Motor neuron (in vitro differentiated cells): ENCODE measurements around the gene KNDC1. TPM values are rescaled to one million over a fixed set of nuclear protein-coding genes. Genes with fewer than 3 reads are reported as not detected.

Source experiments
- ATAC-seq, 8 experiments: fragments of 200-7000 bp; cut with Tn5 transposase; replicated peaks in 6 of 8; 2 replicates each; pipeline ENCODE4 v1.8.0; 2021; ENCODE audit warnings: mild to moderate bottlenecking in 8 of 8, moderate library complexity in 8 of 8
- H3K27ac ChIP-seq, 2 donors: fragments of 250-450 bp; sonication (Bioruptor Pico); 2 replicates each; pipeline ENCODE4 v1.9.0; 2021; ENCODE audit warnings: antibody characterized with exemption in 2 of 2, mild to moderate bottlenecking in 2 of 2, moderate library complexity in 1 of 2
- H3K4me1 ChIP-seq, 2 donors: fragments of 250-450 bp; sonication (Bioruptor Pico); replicated peaks in 1 of 2; 2 replicates each; pipeline ENCODE4 v1.6.1; 2021; ENCODE audit warnings: antibody characterized with exemption in 2 of 2, mild to moderate bottlenecking in 2 of 2, moderate library complexity in 1 of 2
- H3K4me3 ChIP-seq, 5 donors: fragments of 250-450 bp; sonication (Bioruptor Pico); 2 replicates each; pipeline ENCODE4 v1.9.0; 2021; ENCODE audit warnings: antibody characterized with exemption in 5 of 5, mild to moderate bottlenecking in 5 of 5, moderate library complexity in 4 of 5
- WGBS, 10 experiments: fragments of 450-650 bp; shearing (Covaris generic); methylation state at CpG; one replicate each; pipeline ENCODE4 v1.0.0; 2022; 5-methylcytosine and 5-hydroxymethylcytosine counted together
- in situ Hi-C, 9 experiments: fragments of 400-800 bp; cut with MboI; loops; one replicate each; pipeline ENCODE4 v1.15.0; 2021; ENCODE audit warnings: low sequenced_read_pairs in 9 of 9, low pct_unique_long_range_greater_than_20kb in 2 of 9; ENCODE audit not compliant: unreplicated experiment in 9 of 9
- total RNA-seq, 8 experiments: library from RNA; unstranded; fragments of 300-600 nt; gene quantifications; 2 replicates each; pipeline versions ENCODE4 v1.2.3 to v1.2.4, GENCODE V29; 2022

The KNDC1 gene
- total RNA-seq, 8 experiments from 2014 or later: 0.15 to 14.6 (median 4.2) TPM

GRCh38 chr10:133272964-133273420 is 113.0 kb downstream of the KNDC1 start:
- in situ Hi-C loops: no loop called here
- Histone ChIP-seq H3K4me3 (no peak overlapping the region), H3K4me1 (peaks cover 8 to 35% of the 10 kb centered on the region in 2 donors), H3K27ac (no peak overlapping the region)
- WGBS, 10 experiments: no CpG with 5 or more reads among the region's 25 CpGs
- no peak for ATAC-seq

GRCh38 chr10:133273534-133274143 is 113.6 kb downstream of the KNDC1 start:
- WGBS, 10 experiments: 60% methylated on average over 2 of the region's 28 CpGs; no CpG with 5 or more reads in 9 of the 10 experiments
- in situ Hi-C loops: no loop called here

GRCh38 chr10:133274751-133275683 is 115.0 kb downstream of the KNDC1 start:
- in situ Hi-C loops: loop anchor here in 1 of 9 experiments (25.0 kb wide), 1 partner anchor 338 kb away; the partner anchor contains the start of gene CFAP46
- H3K4me3 ChIP-seq: no peak overlapping the region
- peaks cover 21 to 54% of the 10 kb centered on the region in 2 donors for H3K4me1 ChIP-seq
- H3K27ac ChIP-seq: no peak overlapping the region
- 0 to 53% (median 48%) methylated on average over 2 to 9 of the region's 26 CpGs; no CpG with 5 or more reads in 6 of the 10 experiments for WGBS, 10 experiments
- peak in 2 of 8 experiments; percentile 2 to 31 for ATAC-seq

More at GRCh38 chr10:133273534-133274143, 113.6 kb downstream of the KNDC1 start:
- ATAC-seq: no peak
- Histone ChIP-seq H3K4me3 (no peak overlapping the region), H3K4me1 (peaks cover 15 to 41% of the 10 kb centered on the region in 2 donors), H3K27ac (no peak overlapping the region)

GRCh38 chr10:133275684-133276092 is 115.7 kb downstream of the KNDC1 start:
- in situ Hi-C loops: loop anchor here in 1 of 9 experiments (25.0 kb wide), 1 partner anchor 338 kb away; the partner anchor contains the start of gene CFAP46
- Histone ChIP-seq H3K27ac (no peak overlapping the region), H3K4me1 (peaks cover 21 to 54% of the 10 kb centered on the region in 2 donors), H3K4me3 (no peak overlapping the region)
- 20 to 100% (median 58%) methylated on average over 1 to 3 of the region's 12 CpGs; no CpG with 5 or more reads in 7 of the 10 experiments for WGBS, 10 experiments
- no peak for ATAC-seq

Other genes starting within 250 kb of the KNDC1 start
- gene CFAP46, start 217.6 kb upstream of the KNDC1 start, total RNA-seq: 10 to 100 TPM in 1 of 8 experiments, 1 to 10 TPM in 7; 1.2 to 15.5 (median 2.7) TPM
- 1 to 10 TPM in 5 of 8 experiments, under 1 TPM in 3; 0.09 to 6.3 (median 1.9) TPM for gene ADGRA1, start 72.3 kb upstream of the KNDC1 start, total RNA-seq
- gene UTF1, start 70.0 kb downstream of the KNDC1 start, total RNA-seq: under 1 TPM in 3 of 8 experiments, not detected in 5; 0.18 to 0.38 (median 0.24) TPM
- under 1 TPM in 4 of 8 experiments, not detected in 4; 0.10 to 0.62 (median 0.20) TPM for gene VENTX, start 77.6 kb downstream of the KNDC1 start, total RNA-seq
- 1 to 10 TPM in 5 of 8 experiments, under 1 TPM in 3; 0.66 to 2.2 (median 1.2) TPM for gene ADAM8, start 116.6 kb downstream of the KNDC1 start, total RNA-seq
- gene TUBGCP2, start 148.7 kb downstream of the KNDC1 start, total RNA-seq: 10 to 100 TPM; 28.4 to 50.5 (median 37.4) TPM
- 10 to 100 TPM; 10.5 to 43.7 (median 23.3) TPM for gene ZNF511, start 148.7 kb downstream of the KNDC1 start, total RNA-seq
- 10 to 100 TPM in 3 of 8 experiments, 1 to 10 TPM in 3, under 1 TPM in 2; 0.31 to 14.9 (median 6.6) TPM for gene CALY, start 176.7 kb downstream of the KNDC1 start, total RNA-seq
- under 1 TPM in 2 of 8 experiments, not detected in 6; 0.22 to 0.41 TPM for gene PRAP1, start 187.2 kb downstream of the KNDC1 start, total RNA-seq
- gene FUOM, start 197.8 kb downstream of the KNDC1 start, total RNA-seq: 10 to 100 TPM in 5 of 8 experiments, 1 to 10 TPM in 3; 3.3 to 50.5 (median 14.4) TPM
- 100 to 1,000 TPM in 2 of 8 experiments, 10 to 100 TPM in 6; 48.7 to 117 (median 85.1) TPM for gene ECHS1, start 213.1 kb downstream of the KNDC1 start, total RNA-seq
- gene PAOX, start 219.0 kb downstream of the KNDC1 start, total RNA-seq: 1 to 10 TPM; 1.1 to 5.1 (median 2.2) TPM
- 10 to 100 TPM; 11.9 to 68.6 (median 27.9) TPM for gene MTG1, start 233.9 kb downstream of the KNDC1 start, total RNA-seq